GM19452 (cell line): ENCODE measurements around the gene IL23A.
"Not testable (repeated sequence)": the region's sequence is repeated elsewhere in the genome, so short reads cannot be mapped to it uniquely, and the experiment has no call there.

Source experiments
- ATAC-seq: cut with Tn5 transposase; IDR thresholded peaks from one replicate; pipeline ENCODE4 v1.9.1; 2021; ENCODE audit not compliant: unreplicated experiment

Gene IL23A

GRCh38 chr12:56324206-56324605 is 14.5 kb upstream of the IL23A start:
- ATAC-seq: no peak

DNA sequence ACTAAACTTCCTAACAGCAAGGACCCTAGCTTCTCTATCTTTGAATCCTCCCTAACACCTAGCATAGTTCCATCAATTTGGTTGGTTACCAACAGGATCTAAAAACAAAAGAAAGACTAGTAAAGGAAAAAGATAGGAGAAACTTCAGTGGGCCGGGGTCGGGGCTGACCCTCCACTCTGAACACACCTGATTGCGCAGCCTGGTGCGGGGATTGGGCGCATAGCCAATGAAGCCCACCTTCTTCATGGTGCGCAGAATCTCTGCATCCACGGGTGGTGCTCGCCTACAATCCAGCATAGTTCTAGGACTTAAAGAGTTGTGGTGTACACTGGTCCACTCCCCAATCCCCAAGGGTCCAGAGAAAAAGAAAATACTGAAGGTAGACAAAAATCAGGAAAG is 12.6 kb upstream of the IL23A start:
- no peak for ATAC-seq

- no peak for ATAC-seq
Observed at GRCh38 chr12:56326533-56326932, 12.2 kb upstream of the IL23A start.

- no peak for ATAC-seq
Observed at GRCh38 chr12:56330936-56331490, 7.7 kb upstream of the IL23A start.

DNA sequence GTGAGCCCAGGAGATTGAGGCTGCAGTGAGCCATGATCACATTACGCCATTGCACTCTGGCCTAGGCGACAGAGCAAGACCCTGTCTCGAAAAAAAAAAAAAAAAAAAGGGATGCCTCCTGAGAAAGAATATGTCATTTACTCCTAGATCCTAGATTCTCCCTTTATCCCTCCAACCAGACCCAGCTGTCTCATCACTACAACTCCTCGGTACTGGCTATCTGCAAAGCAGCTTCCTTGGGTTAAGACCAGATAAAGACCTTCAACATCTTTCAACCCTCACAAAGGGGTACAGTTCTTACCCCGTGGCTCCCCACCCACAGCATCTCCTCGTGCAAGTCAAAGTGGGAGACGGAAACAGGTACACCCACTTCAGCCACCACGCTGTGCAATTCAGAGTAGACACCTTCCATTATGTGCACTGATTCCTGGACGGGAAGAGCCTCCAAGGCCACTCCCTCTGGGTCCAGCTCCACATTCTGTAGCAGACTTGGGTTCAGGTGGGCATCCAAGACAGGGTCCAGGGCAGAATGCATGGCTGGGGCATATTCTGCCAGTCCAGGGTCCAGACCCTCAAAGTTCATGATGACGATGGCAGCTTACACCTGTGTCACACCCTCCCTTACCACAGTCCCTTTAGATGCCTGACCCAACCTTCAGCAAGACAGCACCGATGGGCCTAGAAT is 6.0 kb upstream of the IL23A start:
- ATAC-seq: no peak

GRCh38 chr12:56333197-56333678 is 5.4 kb upstream of the IL23A start:
- no peak for ATAC-seq

DNA sequence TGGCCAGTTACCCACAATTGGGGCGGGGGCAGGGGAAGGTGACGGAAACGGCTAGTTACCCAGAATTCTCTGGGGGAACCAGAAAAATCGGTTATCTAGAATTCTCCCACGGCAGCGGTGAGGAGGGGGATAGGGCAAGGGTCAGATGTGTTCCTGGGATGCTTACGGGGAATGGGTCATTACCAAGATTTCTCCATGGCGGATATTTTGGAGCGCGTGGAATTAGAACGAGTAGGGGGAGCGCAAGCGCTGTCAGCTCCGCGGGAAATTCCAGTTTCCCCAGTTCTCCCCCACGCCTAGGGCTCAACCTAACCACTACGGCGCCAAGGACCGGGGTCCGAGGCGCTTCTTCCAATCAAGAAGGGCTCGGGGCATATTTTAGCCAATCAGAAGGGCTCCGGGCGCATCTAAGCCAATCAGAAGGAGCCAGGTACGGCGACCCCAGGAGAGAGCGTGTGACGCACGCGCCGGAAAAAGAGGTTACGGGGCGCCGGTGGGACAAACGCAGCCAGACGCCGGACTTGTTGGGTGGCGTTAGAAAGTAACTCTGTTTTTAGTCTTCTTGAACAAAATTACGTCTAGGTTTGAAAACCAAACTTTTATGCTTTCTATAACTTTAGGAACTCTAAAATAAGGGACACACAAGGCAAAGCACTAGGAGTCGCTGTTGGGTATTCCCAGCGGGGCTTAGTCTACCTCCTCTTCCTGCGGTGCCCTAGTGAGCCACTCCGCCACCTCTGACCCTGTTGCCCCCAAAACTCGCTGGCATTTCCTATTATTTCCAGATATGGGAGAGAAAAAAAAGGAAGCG is 4.8 kb upstream of the IL23A start, which contains the start of gene PAN2:
PAN2 (minus strand) TSS at position 322 of the 811 bp plus-strand sequence. CDS start 906 bp downstream, outside the sequence.
- ATAC-seq: peak; percentile 90

DNA sequence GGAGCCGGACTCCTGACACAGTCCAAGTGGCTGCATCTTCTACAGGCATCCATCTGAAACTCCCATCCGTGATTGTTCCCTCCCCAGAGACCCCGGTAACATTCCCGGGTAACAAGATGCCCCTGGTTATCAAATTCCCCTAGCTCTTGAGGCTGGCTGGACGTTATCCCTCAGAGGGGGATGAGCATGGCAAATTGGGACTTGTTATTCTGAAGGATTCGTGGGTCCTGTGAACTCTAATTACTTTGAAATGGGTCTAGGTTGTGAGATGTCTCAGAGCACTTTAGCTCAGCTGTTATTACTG is 4.2 kb upstream of the IL23A start:
- ATAC-seq: no peak

- not testable (repeated sequence) for ATAC-seq
Observed at GRCh38 chr12:56335527-56335926, 3.2 kb upstream of the IL23A start.

DNA sequence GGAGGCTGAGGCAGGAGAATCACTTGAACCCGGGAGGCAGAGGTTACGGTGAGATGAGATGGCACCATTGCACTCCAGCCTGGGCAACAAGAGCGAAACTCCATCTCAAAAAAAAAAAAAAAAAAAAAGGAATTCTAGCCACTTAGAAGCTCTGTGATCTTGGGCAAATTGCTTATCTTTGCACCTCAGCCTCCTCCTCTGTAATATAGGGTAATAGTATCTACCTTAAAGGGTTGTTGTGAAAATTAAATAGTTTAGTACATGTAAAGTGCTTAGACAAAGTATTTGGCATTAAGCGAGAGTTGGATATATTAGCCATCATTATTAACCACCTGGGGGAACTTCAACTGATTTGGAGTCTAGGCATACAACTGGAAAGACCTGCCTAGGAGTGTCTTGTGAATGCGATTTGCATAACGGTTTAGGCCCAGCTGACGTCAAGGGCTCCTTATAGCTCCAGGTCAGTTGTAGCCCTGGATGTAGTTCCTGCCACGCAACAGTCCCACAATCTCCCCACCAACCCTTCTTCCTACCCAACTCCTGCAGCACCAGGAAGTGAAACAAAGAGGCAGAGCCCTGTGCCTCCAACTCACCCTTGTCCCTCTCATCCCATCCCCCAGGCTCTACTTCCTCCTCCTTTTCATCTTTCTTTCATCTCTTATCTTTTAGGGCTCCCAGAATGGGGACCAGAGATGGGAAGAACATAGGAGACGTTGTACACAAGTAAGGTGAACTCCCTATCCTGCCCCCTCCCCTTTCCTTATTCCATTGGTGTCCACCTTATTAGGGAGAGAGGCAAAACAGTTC is 2.1 kb upstream of the IL23A start:
- no peak for ATAC-seq

DNA sequence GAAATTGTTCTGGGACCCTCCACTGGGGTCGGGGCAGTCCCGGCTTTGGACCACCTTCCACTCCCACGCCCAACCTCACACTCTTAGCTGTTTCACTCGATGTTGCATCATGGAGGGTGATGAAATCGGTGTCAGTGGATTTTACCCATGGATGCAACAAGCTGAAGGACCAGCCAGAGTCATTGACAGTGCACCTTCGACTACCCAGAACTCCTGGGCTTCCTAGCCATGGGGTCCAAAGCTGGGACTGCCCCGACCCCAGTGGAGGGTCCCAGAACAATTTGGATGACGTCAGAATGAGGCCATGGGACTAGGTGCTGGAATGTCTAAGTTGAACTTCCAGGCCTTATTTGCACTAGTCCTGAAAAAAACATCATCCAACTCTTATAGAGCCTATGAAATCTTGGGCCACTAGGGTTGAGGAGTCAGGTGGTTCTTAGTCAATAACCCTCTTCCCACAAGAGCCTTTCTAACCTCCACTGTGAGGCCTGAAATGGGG is 882 bp upstream of the IL23A start:
- no peak for ATAC-seq

DNA sequence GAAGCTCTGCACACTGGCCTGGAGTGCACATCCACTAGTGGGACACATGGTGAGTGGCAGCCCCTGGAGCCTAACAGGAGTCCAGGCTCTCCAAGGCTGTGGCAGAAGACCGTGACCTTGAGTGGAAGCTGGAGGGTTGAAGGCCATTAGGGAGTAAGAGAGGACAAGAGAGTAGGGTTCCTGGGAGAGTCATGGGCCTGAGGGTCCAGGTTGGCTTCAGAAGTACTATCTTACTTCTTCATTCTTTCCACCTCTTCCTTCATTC is 406 bp downstream of the IL23A start:
- ATAC-seq: peak; percentile 8

- no peak for ATAC-seq
Observed at GRCh38 chr12:56341616-56342015, 2.9 kb downstream of the IL23A start.

- ATAC-seq: not testable (repeated sequence)
Observed at GRCh38 chr12:56342290-56342689, 3.6 kb downstream of the IL23A start.

DNA sequence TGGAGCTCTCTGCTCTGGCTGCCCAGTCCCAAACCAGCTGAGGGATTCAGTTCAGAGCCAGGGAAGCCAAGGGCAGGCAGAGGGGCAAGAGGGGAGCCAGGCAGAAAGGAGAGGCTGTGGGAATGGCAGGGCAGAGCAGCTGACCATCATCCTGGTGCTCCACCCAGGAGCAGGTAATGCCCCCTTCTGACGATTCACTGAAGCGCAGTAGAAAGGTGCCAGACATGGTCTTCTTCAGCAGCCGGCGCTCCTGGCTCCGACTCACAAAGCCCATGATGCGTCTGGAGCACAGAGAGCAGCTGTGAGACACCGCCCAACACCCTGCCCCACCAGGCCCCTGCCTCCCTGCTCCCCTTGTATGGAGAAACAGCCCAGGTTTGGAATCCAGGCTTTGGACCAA is 8.0 kb downstream of the IL23A start:
- ATAC-seq: no peak

GRCh38 chr12:56347255-56347654 is 8.6 kb downstream of the IL23A start:
- ATAC-seq: not testable (repeated sequence)

- no peak for ATAC-seq
Observed at GRCh38 chr12:56348776-56349175, 10.1 kb downstream of the IL23A start.

GRCh38 chr12:56350662-56351061 is 12.0 kb downstream of the IL23A start:
- no peak for ATAC-seq

DNA sequence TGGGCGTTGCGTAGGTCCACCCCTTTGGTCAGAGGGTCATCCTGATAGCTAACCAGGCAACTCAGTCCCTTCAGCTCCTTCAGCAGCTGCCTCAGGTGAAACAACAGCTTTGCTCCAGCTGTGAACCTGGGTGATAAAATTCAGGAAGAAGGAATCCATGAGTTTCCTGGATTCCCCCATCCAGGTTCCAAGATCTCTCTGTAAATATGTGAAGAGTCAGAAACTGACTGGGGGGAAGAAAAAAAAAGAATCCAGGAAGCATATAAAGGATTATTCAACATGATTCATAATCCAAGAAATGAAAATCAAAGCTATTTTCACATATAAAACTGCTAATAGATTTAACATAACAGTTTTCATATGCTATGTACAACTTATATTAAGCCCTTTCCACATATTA is 12.6 kb downstream of the IL23A start:
- ATAC-seq: no peak

- ATAC-seq: no peak
Observed at GRCh38 chr12:56358836-56359532, 20.3 kb downstream of the IL23A start.
